Pancreas (tissue), 10 donors: ENCODE data around the gene AP4E1. TPM values are rescaled to one million over a fixed set of nuclear protein-coding genes. Genes with fewer than 3 reads are reported as not detected.
A peak's percentile ranks its signal among the peaks of the same experiment; 100 is the strongest.

Source experiments
- ATAC-seq, 4 donors: fragments of 200-7000 bp; cut with Tn5 transposase; one replicate each; pipeline versions ENCODE4 v1.8.0 to v1.9.1; 2020; ENCODE audit warnings: mild to moderate bottlenecking in 4 of 4, moderate library complexity in 4 of 4
- DNase-seq, 6 donors: peaks; one replicate each; pipeline ENCODE4 v3.0.0-alpha.2; 2020
- FAIRE-seq: peaks from 2 replicates; lab custom pipeline; 2012; peaks lifted over from hg19 to GRCh38; lab: Jason Lieb, UNC
- H3K27ac ChIP-seq, 4 donors: fragments of 200-600 bp; sonication (generic); 1 replicate in 3 of 4; 2 replicates in 1 of 4; pipeline versions ENCODE4 v1.5.0 to v1.8.0; 2020
- H3K27me3 ChIP-seq, 4 donors: fragments of 200-600 bp; one replicate each; pipeline ENCODE4 v1.8.0; 2021
- H3K36me3 ChIP-seq, 3 donors: fragments of 200-600 bp; sonication (generic) in 1 of 3; one replicate each; pipeline versions ENCODE4 v1.5.0 to v1.8.0; 2020 to 2021
- H3K4me1 ChIP-seq, 3 donors: fragments of 200-600 bp; one replicate each; pipeline ENCODE4 v1.8.0; 2021
- H3K4me3 ChIP-seq, 4 donors: fragments of 200-600 bp; sonication (generic) in 2 of 4; one replicate each; pipeline versions ENCODE4 v1.5.0 to v1.8.0; 2020 to 2021
- H3K9me3 ChIP-seq, 4 donors: fragments of 200-600 bp; one replicate each; pipeline ENCODE4 v1.8.0; 2021
- WGBS, 2 donors: extraction: QIAGEN DNeasy Blood & Tissue Kit; methylation state at CpG; one replicate each; pipeline ENCODE4 v1.1.7; 2013; 5-methylcytosine and 5-hydroxymethylcytosine counted together
- intact Hi-C, 3 donors: fragments of 100-400 bp; cut with DNase I; formaldehyde crosslinking; loops; one replicate each; pipeline versions ENCODE4 v1.11.1 to v1.14.2; 2022
- polyA plus RNA-seq, 2 donors: library from polyadenylated mRNA; stranded (reverse); fragments of 200-250 nt; gene quantifications; one replicate each; pipeline ENCODE4 v1.2.3, GENCODE V29; 2013
- total RNA-seq, 6 donors: library from RNA; stranded (reverse); fragmentation: NEBNext Ultra II Directional in 4 of 6; extraction: Animal tissue kit (Norgen Biotek cat#: 25700) in 4 of 6; gene quantifications; one replicate each; pipeline versions ENCODE4 v1.2.1 to v1.2.4, GENCODE V29; 2021 to 2023
- TF ChIP-seq, protein P1 (sequence below), 4 donors: fragments of 200-600 bp; sonication (generic) in 3 of 4; IDR thresholded peaks; one replicate each; pipeline versions ENCODE4 v1.5.0 to v1.8.0; 2021; ENCODE audit warnings: antibody characterized with exemption in 4 of 4
- donor health status: healthy with polysubstance abuse.
- donor health status: DM: no; HTN: no; CAD: no; lungs with moderate emphysema.
- donor health status: DM: no; HTN: no; CAD: no.
- donor health status: control.
- donor health status: control.
- donor health status: Bipolar disorder and iron deficiency.
- donor health status: DM: yes; HTN: yes; CAD: no.
- donor health status: DM: no; HTN: no; CAD: no.
- donor health status: DM: no; HTN: no; CAD: no.
- donor health status: DM: yes; HTN: yes; CAD: no.

AP4E1 gene
- total and polyA plus RNA-seq, 8 donors = 1.1 to 4.8 (median 2.4) TPM

DNA sequence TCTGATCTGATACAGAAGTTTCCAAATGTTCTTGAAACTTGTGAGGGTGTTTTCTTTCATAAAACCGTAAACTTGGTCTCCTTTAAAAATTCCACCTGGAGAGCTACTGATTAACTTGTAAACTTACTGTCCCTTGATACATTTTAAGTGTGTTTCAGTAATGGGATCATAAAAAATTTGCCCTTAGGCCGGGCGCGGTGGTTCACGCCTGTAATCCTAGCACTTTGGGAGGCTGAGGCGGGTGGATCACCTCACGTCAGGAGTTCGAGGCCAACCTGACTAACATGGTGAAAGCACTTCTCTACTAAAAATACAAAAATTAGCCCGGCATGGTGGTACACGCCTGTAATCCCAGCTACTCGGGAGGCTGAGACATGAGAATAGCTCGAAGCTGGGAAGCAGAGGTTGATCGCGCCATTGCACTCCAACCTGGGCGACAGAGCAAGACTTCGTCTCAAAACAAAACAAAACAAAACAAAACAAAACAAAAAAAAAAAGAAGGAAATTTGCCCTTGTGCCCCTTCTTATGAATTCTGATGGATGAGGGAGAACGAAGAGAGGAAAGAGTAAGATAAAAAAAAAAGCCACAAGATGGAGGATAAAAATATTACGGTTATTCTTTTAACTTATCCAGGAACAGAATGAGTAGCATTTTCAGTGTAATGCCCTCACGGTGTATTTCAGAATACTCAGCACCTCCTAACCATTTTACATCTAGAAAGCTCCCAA lies 32.1 kb upstream of the AP4E1 start:
- Histone ChIP-seq H3K27ac (no peak overlapping the region), H3K9me3 (no peaks in the 10 kb centered on the region), H3K36me3 (no peaks in the 10 kb centered on the region), H3K27me3 (no peaks in the 10 kb centered on the region), H3K4me1 (peaks cover 0 to 3% (median 0%) of the 10 kb centered on the region in 3 donors), H3K4me3 (peak overlapping the region in 2 of 4 donors; percentile 12 to 38)
- DNase-seq (no peak), FAIRE-seq (no peak), ATAC-seq (peak in 2 of 4 donors; percentile 15 to 24)
- 54 to 56% methylated on average over 19 of the region's 19 CpGs for WGBS, 2 donors
- intact Hi-C loops = loop anchor here in 2 of 3 donors (5.0 to 10.0 kb wide), 2 partner anchors 192 to 204 kb away; partner anchors contain the start of gene TRPM7 (in 1 of the 2)
- TF ChIP-seq, protein P1, sequence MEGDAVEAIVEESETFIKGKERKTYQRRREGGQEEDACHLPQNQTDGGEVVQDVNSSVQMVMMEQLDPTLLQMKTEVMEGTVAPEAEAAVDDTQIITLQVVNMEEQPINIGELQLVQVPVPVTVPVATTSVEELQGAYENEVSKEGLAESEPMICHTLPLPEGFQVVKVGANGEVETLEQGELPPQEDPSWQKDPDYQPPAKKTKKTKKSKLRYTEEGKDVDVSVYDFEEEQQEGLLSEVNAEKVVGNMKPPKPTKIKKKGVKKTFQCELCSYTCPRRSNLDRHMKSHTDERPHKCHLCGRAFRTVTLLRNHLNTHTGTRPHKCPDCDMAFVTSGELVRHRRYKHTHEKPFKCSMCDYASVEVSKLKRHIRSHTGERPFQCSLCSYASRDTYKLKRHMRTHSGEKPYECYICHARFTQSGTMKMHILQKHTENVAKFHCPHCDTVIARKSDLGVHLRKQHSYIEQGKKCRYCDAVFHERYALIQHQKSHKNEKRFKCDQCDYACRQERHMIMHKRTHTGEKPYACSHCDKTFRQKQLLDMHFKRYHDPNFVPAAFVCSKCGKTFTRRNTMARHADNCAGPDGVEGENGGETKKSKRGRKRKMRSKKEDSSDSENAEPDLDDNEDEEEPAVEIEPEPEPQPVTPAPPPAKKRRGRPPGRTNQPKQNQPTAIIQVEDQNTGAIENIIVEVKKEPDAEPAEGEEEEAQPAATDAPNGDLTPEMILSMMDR (IDR thresholded peaks at IDR 0.05) = no peak

DNA sequence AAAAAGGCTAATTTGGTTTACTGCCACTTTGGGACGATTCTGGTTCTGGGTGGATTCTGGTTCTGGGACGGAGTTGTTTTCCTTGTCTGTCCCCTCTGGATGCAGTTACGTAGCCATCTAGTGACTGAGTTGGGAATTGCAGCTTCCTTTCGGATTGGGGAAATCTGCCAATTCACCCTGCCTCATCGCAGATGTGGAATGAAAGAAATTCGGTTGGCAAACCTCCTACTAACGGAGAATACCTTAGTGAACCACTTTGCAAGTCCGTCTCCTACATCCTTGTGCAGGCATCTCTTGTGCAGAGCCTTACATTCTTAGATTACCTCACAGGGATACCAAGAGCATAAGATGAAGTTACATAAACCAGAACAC lies 31.5 kb upstream of the AP4E1 start:
- Histone ChIP-seq H3K4me1 (peaks cover 0 to 3% (median 0%) of the 10 kb centered on the region in 3 donors), H3K36me3 (no peaks in the 10 kb centered on the region), H3K4me3 (peak overlapping the region in 2 of 4 donors; percentile 12 to 38), H3K9me3 (no peaks in the 10 kb centered on the region), H3K27ac (no peak overlapping the region), H3K27me3 (no peaks in the 10 kb centered on the region)
- intact Hi-C loops = loop anchor here in 2 of 3 donors (5.0 to 10.0 kb wide), 2 partner anchors 192 to 205 kb away; partner anchors contain the start of gene TRPM7 (in 1 of the 2)
- TF ChIP-seq, protein P1 (IDR thresholded peaks at IDR 0.05) = peak; percentile 76 to 94 (median 92)
- no peak for FAIRE-seq
- 0% methylated on average over 8 of the region's 8 CpGs for WGBS, 2 donors
- peak; percentile 74 to 95 (median 90) for ATAC-seq
- peak in 4 of 6 donors; percentile 43 to 83 (median 48) for DNase-seq

DNA sequence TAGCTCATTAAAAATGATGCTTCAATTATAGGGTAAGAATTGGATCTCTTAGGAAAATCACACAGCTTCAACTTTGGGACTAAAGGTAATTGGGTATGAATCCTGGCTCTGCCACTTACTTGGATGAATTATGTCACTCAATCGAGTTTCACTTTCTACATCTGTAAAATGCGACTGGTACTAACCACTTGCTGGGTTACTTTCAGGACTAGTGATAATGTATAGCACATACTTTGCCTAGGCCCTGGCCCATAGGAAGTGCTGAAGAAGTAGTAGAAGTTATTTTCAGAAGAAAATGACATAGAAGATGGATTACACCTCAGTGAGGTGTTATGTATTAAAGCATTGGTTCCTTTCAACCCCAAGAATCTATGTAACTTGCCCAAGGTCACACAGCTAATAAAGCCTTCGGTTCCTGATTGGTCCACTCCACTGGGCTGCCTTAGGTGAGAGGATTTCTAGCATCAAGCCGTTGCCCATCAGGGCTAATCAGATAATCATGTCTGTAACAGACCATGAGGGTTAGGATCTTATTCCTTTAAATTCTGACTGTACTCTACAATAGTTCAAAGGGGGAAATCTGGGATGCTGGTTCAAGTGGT lies 29.4 kb upstream of the AP4E1 start:
- WGBS, 2 donors = 46 to 48% methylated on average over 4 of the region's 4 CpGs

DNA sequence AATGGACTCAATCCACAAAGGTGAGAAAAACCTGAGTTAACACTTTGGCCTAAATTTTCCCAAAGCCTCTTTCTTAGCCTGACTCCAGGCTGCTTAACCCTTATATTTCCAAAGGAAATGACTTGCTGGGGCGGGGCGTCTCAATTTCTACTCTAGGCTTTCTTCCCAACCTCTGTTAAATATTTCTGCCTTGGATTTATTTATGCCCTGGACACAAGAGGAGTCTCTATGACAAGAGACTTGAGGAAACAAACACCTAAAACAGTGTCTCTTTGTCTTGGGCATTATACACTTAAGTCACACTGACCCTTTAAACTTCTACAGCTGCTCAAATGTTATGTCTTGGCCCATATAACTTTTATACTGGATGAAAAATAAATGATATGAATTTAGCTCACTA lies 28.3 kb upstream of the AP4E1 start:
- Histone ChIP-seq H3K27me3 (no peaks in the 10 kb centered on the region), H3K4me1 (peaks cover 0 to 12% (median 0%) of the 10 kb centered on the region in 3 donors), H3K4me3 (no peak overlapping the region), H3K27ac (no peak overlapping the region), H3K9me3 (no peaks in the 10 kb centered on the region), H3K36me3 (no peaks in the 10 kb centered on the region)
- 89 to 92% methylated on average over 2 of the region's 2 CpGs for WGBS, 2 donors
- TF ChIP-seq, protein P1 (IDR thresholded peaks at IDR 0.05) = no peak
- intact Hi-C loops = no loop called here
- DNase-seq (no peak), FAIRE-seq (no peak), ATAC-seq (no peak)

More for the DNA sequence above, 29.4 kb upstream of the AP4E1 start:
- Histone ChIP-seq H3K27me3 (no peaks in the 10 kb centered on the region), H3K36me3 (no peaks in the 10 kb centered on the region), H3K4me3 (no peak overlapping the region), H3K4me1 (peaks cover 0 to 3% (median 0%) of the 10 kb centered on the region in 3 donors), H3K27ac (no peak overlapping the region), H3K9me3 (no peaks in the 10 kb centered on the region)
- DNase-seq = no peak
- TF ChIP-seq, protein P1 (IDR thresholded peaks at IDR 0.05) = no peak
- intact Hi-C loops = loop anchor here in 2 of 3 donors (5.0 to 10.0 kb wide), 2 partner anchors 194 to 207 kb away; partner anchors contain the start of gene TRPM7 (in 1 of the 2)
- FAIRE-seq = no peak
- ATAC-seq = no peak
